ENCODE results near the gene SLC35A5. TPM values are rescaled to one million over a fixed set of nuclear protein-coding genes. Genes with fewer than 3 reads are reported as not detected.
A peak's percentile ranks its signal among the peaks of the same experiment; 100 is the strongest.

SLC35A5 gene
- total and polyA plus RNA-seq, 2 of the 13 experiments (the other 11 are each of a cell fraction or from before 2014, with no cell fraction given), result 15.5 to 26.5 TPM

- TF ChIP-seq MYC (CRISPR knock-in tag; IDR thresholded peaks at IDR 0.05; ENCODE audit: borderline replicate concordance) (peak; percentile 75; the same call in 1 of the 2 replicates), CHCHD3 (CRISPR knock-in tag; IDR thresholded peaks at IDR 0.05) (peak; percentile 80; the same call in 1 of the 2 replicates), MEIS1 (CRISPR knock-in tag; IDR thresholded peaks at IDR 0.05; ENCODE audit: borderline replicate concordance) (no peak; the same call in 1 of the 2 replicates), DMAP1 (CRISPR knock-in tag; IDR thresholded peaks at IDR 0.05) (peak; percentile 77), DNMT1 (CRISPR knock-in tag; IDR thresholded peaks at IDR 0.05) (no peak), ZNF484 (CRISPR knock-in tag; IDR thresholded peaks at IDR 0.05; ENCODE audit: borderline replicate concordance, low read depth) (no peak), POLR2A (IDR thresholded peaks at IDR 0.05; ENCODE audit: insufficient read depth in 1 of 2, low read depth in 2 of 2, low read length in 2 of 2) (peak; percentile 81 to 92), NR3C1 (CRISPR knock-in tag; IDR thresholded peaks at IDR 0.05) (no peak), TOE1 (CRISPR knock-in tag; IDR thresholded peaks at IDR 0.05) (no peak; the same call in 1 of the 2 replicates), ATF7 (IDR thresholded peaks at IDR 0.05) (no peak), ATF7 (CRISPR knock-in tag; IDR thresholded peaks at IDR 0.05) (no peak), TCF7L2 (IDR thresholded peaks at IDR 0.05; ENCODE audit: low read depth, low read length) (no peak), SALL1 (CRISPR knock-in tag; IDR thresholded peaks at IDR 0.05) (peak; percentile 71; the same call in 1 of the 2 replicates), ZNF563 (CRISPR knock-in tag; IDR thresholded peaks at IDR 0.05) (peak; percentile 84)
- TF ChIP-seq, protein P1, sequence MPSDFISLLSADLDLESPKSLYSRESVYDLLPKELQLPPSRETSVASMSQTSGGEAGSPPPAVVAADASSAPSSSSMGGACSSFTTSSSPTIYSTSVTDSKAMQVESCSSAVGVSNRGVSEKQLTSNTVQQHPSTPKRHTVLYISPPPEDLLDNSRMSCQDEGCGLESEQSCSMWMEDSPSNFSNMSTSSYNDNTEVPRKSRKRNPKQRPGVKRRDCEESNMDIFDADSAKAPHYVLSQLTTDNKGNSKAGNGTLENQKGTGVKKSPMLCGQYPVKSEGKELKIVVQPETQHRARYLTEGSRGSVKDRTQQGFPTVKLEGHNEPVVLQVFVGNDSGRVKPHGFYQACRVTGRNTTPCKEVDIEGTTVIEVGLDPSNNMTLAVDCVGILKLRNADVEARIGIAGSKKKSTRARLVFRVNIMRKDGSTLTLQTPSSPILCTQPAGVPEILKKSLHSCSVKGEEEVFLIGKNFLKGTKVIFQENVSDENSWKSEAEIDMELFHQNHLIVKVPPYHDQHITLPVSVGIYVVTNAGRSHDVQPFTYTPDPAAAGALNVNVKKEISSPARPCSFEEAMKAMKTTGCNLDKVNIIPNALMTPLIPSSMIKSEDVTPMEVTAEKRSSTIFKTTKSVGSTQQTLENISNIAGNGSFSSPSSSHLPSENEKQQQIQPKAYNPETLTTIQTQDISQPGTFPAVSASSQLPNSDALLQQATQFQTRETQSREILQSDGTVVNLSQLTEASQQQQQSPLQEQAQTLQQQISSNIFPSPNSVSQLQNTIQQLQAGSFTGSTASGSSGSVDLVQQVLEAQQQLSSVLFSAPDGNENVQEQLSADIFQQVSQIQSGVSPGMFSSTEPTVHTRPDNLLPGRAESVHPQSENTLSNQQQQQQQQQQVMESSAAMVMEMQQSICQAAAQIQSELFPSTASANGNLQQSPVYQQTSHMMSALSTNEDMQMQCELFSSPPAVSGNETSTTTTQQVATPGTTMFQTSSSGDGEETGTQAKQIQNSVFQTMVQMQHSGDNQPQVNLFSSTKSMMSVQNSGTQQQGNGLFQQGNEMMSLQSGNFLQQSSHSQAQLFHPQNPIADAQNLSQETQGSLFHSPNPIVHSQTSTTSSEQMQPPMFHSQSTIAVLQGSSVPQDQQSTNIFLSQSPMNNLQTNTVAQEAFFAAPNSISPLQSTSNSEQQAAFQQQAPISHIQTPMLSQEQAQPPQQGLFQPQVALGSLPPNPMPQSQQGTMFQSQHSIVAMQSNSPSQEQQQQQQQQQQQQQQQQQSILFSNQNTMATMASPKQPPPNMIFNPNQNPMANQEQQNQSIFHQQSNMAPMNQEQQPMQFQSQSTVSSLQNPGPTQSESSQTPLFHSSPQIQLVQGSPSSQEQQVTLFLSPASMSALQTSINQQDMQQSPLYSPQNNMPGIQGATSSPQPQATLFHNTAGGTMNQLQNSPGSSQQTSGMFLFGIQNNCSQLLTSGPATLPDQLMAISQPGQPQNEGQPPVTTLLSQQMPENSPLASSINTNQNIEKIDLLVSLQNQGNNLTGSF (CRISPR knock-in tag; IDR thresholded peaks at IDR 0.05), result no peak; the same call in 1 of the 2 replicates
- TF ChIP-seq, protein P2, sequence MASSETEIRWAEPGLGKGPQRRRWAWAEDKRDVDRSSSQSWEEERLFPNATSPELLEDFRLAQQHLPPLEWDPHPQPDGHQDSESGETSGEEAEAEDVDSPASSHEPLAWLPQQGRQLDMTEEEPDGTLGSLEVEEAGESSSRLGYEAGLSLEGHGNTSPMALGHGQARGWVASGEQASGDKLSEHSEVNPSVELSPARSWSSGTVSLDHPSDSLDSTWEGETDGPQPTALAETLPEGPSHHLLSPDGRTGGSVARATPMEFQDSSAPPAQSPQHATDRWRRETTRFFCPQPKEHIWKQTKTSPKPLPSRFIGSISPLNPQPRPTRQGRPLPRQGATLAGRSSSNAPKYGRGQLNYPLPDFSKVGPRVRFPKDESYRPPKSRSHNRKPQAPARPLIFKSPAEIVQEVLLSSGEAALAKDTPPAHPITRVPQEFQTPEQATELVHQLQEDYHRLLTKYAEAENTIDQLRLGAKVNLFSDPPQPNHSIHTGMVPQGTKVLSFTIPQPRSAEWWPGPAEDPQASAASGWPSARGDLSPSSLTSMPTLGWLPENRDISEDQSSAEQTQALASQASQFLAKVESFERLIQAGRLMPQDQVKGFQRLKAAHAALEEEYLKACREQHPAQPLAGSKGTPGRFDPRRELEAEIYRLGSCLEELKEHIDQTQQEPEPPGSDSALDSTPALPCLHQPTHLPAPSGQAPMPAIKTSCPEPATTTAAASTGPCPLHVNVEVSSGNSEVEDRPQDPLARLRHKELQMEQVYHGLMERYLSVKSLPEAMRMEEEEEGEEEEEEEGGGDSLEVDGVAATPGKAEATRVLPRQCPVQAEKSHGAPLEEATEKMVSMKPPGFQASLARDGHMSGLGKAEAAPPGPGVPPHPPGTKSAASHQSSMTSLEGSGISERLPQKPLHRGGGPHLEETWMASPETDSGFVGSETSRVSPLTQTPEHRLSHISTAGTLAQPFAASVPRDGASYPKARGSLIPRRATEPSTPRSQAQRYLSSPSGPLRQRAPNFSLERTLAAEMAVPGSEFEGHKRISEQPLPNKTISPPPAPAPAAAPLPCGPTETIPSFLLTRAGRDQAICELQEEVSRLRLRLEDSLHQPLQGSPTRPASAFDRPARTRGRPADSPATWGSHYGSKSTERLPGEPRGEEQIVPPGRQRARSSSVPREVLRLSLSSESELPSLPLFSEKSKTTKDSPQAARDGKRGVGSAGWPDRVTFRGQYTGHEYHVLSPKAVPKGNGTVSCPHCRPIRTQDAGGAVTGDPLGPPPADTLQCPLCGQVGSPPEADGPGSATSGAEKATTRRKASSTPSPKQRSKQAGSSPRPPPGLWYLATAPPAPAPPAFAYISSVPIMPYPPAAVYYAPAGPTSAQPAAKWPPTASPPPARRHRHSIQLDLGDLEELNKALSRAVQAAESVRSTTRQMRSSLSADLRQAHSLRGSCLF (CRISPR knock-in tag; IDR thresholded peaks at IDR 0.05; ENCODE audit: borderline replicate concordance), result no peak
- TF ChIP-seq, protein P3, sequence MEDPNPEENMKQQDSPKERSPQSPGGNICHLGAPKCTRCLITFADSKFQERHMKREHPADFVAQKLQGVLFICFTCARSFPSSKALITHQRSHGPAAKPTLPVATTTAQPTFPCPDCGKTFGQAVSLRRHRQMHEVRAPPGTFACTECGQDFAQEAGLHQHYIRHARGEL (CRISPR knock-in tag; IDR thresholded peaks at IDR 0.05), result no peak
These were observed at the start of gene SLC35A5, which contains the start of gene ATG3 (continued) for GRCh38 chr3:112561734-112562529.

Data from HepG2 (cell line).